GM19035 (cell line): ENCODE results near the gene NOL4L.
"Not testable (repeated sequence)": the region's sequence is repeated elsewhere in the genome, so short reads cannot be mapped to it uniquely, and the experiment has no call there.

Source experiments
- ATAC-seq: cut with Tn5 transposase; IDR thresholded peaks from one replicate; pipeline ENCODE4 v1.9.1; 2021; ENCODE audit not compliant: unreplicated experiment

The NOL4L gene

GRCh38 chr20:32598606-32599005 lies 13.5 kb upstream of the NOL4L start:
- ATAC-seq, result no peak

GRCh38 chr20:32597714-32598113 lies 12.6 kb upstream of the NOL4L start:
- no peak for ATAC-seq

GRCh38 chr20:32596681-32597252 lies 11.6 kb upstream of the NOL4L start:
- no peak for ATAC-seq

GRCh38 chr20:32595143-32595542 lies 10.0 kb upstream of the NOL4L start:
- ATAC-seq, result no peak

GRCh38 chr20:32594669-32595068 lies 9.5 kb upstream of the NOL4L start:
- not testable (repeated sequence) for ATAC-seq

- no peak for ATAC-seq
Measured at GRCh38 chr20:32594204-32594603, 9.1 kb upstream of the NOL4L start.

- not testable (repeated sequence) for ATAC-seq
Measured at GRCh38 chr20:32592616-32593015, 7.5 kb upstream of the NOL4L start.

- no peak for ATAC-seq
Measured at GRCh38 chr20:32592022-32592421, 6.9 kb upstream of the NOL4L start.

- ATAC-seq, result no peak
Measured at GRCh38 chr20:32589769-32590168, 4.6 kb upstream of the NOL4L start.

GRCh38 chr20:32589256-32589655 lies 4.1 kb upstream of the NOL4L start:
- no peak for ATAC-seq

GRCh38 chr20:32588040-32588439 lies 2.9 kb upstream of the NOL4L start:
- no peak for ATAC-seq

GRCh38 chr20:32586291-32586690 lies 1.2 kb upstream of the NOL4L start:
- no peak for ATAC-seq

GRCh38 chr20:32585586-32586127 lies 524 bp upstream of the NOL4L start:
- no peak for ATAC-seq

- ATAC-seq, result no peak
Measured at GRCh38 chr20:32583581-32584070, 1.5 kb downstream of the NOL4L start.

- no peak for ATAC-seq
Measured at GRCh38 chr20:32582659-32583580, 2.2 kb downstream of the NOL4L start.

GRCh38 chr20:32581839-32582658 lies 3.1 kb downstream of the NOL4L start:
- ATAC-seq, result no peak

- ATAC-seq, result no peak
Measured at GRCh38 chr20:32580970-32581838, 3.9 kb downstream of the NOL4L start.

- no peak for ATAC-seq
Measured at GRCh38 chr20:32580219-32580969, 4.7 kb downstream of the NOL4L start.

GRCh38 chr20:32578840-32579390 lies 6.2 kb downstream of the NOL4L start:
- no peak for ATAC-seq
